Activated T-helper 1 cell treated with anti-CD3 and anti-CD28 coated beads, Interleukin-12 subunit alpha, Interleukin-12 subunit beta, Interleukin-2, Interleukin-4 antibody, amounts not matched to agents 30 ng/mL and 10 ng/mL and 1 ng/mL, durations not matched to agents 14 hours and 24 hours and 36 hours (primary cell): ENCODE results near the gene CARD9. TPM values are rescaled to one million over a fixed set of nuclear protein-coding genes. Genes with fewer than 3 reads are reported as not detected.

Experiments used
- DNase-seq: peaks from one replicate; pipeline ENCODE4 v3.0.0; 2021; ENCODE audit warnings: low spot score
- H3K27ac Mint-ChIP-seq: one replicate; pipeline ENCODE4 v1.8.0; 2021; ENCODE audit warnings: mild to moderate bottlenecking, mixed read lengths
- H3K27me3 Mint-ChIP-seq: one replicate; pipeline ENCODE4 v1.8.0; 2022; ENCODE audit warnings: mild to moderate bottlenecking, moderate library complexity, mixed read lengths; ENCODE audit not compliant: insufficient read depth
- H3K36me3 Mint-ChIP-seq: one replicate; pipeline ENCODE4 v1.8.0; 2021; ENCODE audit warnings: low read depth, mixed read lengths
- H3K4me1 Mint-ChIP-seq: one replicate; pipeline ENCODE4 v1.8.0; 2021; ENCODE audit warnings: low read depth, mixed read lengths
- H3K4me3 Mint-ChIP-seq: one replicate; pipeline ENCODE4 v1.8.0; 2021; ENCODE audit warnings: mild to moderate bottlenecking, moderate library complexity, mixed read lengths
- H3K9me3 Mint-ChIP-seq: one replicate; pipeline ENCODE4 v1.8.0; 2021; ENCODE audit warnings: mixed read lengths
- intact Hi-C: fragments of 100-400 bp; cut with micrococcal nuclease; formaldehyde crosslinking; loops from one replicate; pipeline ENCODE4 v1.15.1; 2024
- total RNA-seq: library from RNA; stranded (reverse); gene quantifications from 2 replicates; pipeline ENCODE4 v1.2.3, GENCODE V29; 2022

Gene CARD9, protein sequence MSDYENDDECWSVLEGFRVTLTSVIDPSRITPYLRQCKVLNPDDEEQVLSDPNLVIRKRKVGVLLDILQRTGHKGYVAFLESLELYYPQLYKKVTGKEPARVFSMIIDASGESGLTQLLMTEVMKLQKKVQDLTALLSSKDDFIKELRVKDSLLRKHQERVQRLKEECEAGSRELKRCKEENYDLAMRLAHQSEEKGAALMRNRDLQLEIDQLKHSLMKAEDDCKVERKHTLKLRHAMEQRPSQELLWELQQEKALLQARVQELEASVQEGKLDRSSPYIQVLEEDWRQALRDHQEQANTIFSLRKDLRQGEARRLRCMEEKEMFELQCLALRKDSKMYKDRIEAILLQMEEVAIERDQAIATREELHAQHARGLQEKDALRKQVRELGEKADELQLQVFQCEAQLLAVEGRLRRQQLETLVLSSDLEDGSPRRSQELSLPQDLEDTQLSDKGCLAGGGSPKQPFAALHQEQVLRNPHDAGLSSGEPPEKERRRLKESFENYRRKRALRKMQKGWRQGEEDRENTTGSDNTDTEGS
- total RNA-seq = 7.1 and 7.2 TPM in 2 replicates

DNA sequence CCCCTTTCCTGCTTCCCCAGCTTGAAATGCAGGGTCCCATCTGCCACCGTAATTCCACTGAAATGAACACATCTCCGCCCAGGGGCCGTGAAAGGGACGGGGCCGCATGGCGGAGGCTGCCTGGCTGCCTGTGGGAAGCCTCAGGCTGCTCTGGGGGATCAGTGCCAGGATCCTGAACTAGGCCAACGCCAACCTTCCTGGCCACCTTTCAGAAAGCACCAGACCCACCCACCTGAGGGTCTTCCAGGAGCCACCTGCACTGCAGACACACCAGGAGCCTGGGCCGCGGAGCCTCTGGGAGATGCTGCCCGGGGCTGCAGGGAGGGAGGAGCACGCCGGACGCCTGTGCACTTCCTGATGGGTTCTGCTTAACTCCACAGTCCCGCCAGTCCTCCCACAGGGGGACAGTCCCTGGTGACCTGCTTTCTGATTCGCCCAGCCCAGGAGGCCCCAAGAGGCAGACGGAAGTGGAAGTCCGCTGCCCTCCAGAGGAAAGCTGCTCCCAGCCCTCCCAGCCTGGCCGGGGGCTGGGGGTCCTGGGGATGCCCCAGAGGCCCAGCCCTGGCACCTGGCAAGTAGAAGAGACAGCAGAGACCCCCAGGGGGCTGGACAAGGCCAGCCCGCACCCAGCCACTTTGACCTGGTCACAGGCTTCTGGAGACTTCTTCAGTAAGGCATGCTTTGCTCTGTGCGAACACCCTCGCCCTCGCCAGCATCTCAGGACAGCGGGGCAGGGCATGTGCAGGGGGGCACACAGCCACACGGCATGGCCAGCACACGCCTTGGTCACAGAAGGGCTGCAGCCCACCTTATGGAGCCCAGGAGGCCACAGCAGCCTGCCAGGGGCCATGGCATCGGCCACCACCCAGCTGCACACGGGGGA, at the start of gene CARD9:
CARD9 (minus strand) TSS at position 370 of the 883 bp plus-strand sequence. CDS start 1,591 bp downstream, outside the sequence.
- Mint-ChIP-seq H3K4me1 (no peaks in the 10 kb centered on the region), H3K4me3 (peak within 1 kb of the TSS; percentile 57), H3K9me3 (no peaks in the 10 kb centered on the region), H3K27me3 (no peaks in the 10 kb centered on the region), H3K36me3 (peaks cover 1% of the 10 kb centered on the region), H3K27ac (no peak within 1 kb of the TSS)
- no peak for DNase-seq
- intact Hi-C loops = no loop called here

DNA sequence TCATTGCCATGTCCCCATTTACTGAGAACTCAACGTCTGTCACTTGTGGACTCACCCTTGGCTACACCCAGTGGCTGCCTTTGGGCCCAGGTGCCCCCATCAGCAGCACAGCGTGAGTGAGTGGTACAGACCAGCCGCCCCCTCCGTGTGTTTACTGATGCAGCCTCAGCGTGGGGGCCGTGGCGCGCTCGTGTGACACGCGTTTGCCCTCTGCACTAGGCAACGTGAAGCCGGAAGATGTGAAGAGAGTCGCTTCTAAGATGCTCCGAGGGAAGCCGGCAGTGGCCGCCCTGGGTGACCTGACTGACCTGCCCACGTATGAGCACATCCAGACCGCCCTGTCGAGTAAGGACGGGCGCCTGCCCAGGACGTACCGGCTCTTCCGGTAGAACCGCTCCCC, 49.4 kb upstream of the CARD9 start:
- peaks cover 23% of the 10 kb centered on the region for H3K36me3 Mint-ChIP-seq
- H3K4me1 Mint-ChIP-seq = no peaks in the 10 kb centered on the region
- no peak for DNase-seq
- no peaks in the 10 kb centered on the region for H3K27me3 Mint-ChIP-seq
- no peaks in the 10 kb centered on the region for H3K9me3 Mint-ChIP-seq
- no peak overlapping the region for H3K27ac Mint-ChIP-seq
- H3K4me3 Mint-ChIP-seq = no peak overlapping the region
- intact Hi-C loops = no loop called here

DNA sequence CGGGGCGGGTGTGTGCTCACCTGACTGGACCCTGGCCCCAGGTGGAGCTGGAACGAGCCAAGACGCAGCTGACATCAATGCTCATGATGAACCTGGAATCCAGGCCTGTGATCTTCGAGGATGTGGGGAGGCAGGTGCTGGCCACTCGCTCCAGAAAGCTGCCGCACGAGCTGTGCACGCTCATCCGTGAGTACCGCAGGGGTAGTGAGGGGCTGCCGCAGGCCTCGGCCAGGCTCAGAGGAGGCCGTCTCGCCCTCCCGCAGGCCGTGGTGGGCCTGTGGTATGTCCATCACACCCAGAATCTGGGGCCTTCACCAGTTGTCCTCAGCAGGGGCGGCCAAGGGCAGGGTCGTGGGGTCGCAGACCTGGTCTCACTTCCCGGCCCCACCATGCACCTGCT, 48.3 kb upstream of the CARD9 start:
- no peak for DNase-seq
- intact Hi-C loops = no loop called here
- H3K36me3 Mint-ChIP-seq = peaks cover 25% of the 10 kb centered on the region

DNA sequence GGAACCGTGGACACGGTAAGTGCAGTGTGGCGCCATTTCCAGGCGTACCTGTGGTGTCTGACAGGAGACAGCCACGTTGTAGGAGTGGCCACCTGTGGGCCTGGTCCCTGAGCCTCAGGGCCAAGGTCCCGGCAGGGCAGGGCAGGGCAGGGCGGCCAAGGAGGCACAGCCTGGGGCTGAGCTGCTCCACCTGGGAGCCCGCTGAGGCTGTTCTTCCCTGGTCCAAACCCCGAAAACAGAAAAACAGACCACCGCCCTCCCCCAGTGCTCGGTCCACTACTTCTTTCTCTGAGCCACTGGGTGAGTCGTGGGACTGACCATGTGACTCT, 45.6 kb upstream of the CARD9 start:
- peaks cover 32% of the 10 kb centered on the region for H3K36me3 Mint-ChIP-seq
- H3K27ac Mint-ChIP-seq = no peak overlapping the region
- H3K4me1 Mint-ChIP-seq = no peaks in the 10 kb centered on the region
- no peaks in the 10 kb centered on the region for H3K27me3 Mint-ChIP-seq
- intact Hi-C loops = no loop called here
- no peaks in the 10 kb centered on the region for H3K9me3 Mint-ChIP-seq
- no peak overlapping the region for H3K4me3 Mint-ChIP-seq
- no peak for DNase-seq

More for the DNA sequence above, 48.3 kb upstream of the CARD9 start:
- Mint-ChIP-seq H3K4me3 (no peak overlapping the region), H3K27me3 (no peaks in the 10 kb centered on the region), H3K9me3 (no peaks in the 10 kb centered on the region), H3K27ac (no peak overlapping the region), H3K4me1 (no peaks in the 10 kb centered on the region)

DNA sequence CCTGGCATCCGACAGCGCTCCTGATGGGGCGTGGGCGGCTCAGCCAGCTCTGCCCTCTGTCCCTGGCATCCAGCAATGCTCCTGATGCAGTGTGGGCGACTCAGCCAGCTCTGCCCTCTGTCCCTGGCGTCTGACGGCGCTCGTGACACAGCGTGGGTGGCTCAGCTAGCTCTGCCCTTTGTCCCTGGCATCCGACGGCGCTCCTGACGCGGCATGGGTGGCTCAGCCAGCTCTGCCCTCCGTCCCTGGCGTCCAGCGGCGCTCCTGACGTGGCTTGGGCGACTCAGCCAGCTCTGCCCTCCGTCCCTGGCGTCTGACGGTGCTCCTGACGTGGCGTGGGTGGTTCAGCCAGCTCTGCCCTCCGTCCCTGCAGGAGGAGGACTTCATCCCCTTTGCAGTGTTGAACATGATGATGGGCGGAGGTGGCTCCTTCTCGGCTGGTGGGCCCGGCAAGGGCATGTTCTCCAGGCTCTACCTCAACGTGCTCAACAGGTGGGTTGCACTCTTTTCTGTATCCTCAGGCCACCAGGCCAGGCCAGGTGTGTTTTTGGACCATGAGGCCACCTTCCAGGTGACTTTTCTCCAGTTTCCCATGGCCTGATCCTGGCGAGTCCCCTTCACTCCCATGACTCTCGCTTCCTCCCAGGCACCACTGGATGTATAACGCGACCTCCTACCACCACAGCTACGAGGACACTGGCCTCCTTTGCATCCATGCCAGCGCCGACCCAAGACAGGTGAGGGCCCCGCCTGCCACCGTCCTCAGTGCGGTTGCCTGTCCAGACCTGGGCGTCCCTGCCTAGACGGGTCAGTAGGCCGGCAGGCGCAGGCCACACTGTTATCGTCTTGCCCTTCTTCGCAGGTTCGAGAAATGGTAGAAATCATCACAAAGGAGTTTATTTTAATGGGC, 45.0 kb upstream of the CARD9 start:
- Mint-ChIP-seq H3K36me3 (peaks cover 39% of the 10 kb centered on the region), H3K4me3 (no peak overlapping the region), H3K27ac (no peak overlapping the region), H3K9me3 (no peaks in the 10 kb centered on the region), H3K4me1 (peaks cover 5% of the 10 kb centered on the region), H3K27me3 (no peaks in the 10 kb centered on the region)
- no peak for DNase-seq
- intact Hi-C loops = no loop called here

DNA sequence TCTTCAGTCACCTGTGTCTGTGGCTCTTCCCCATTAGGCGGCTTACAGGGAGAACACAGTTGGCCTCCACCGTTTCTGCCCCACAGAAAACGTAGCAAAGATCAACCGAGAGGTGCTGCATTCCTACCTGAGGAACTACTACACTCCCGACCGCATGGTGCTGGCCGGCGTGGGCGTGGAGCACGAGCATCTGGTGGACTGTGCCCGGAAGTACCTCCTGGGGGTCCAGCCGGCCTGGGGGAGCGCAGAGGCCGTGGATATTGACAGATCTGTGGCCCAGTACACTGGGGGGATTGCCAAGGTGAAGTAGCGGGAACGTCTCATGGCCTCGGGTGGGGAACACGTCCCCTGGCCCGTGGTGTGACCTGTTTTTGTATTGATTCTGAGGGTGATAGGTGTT, 43.4 kb upstream of the CARD9 start:
- H3K36me3 Mint-ChIP-seq = peaks cover 43% of the 10 kb centered on the region
- H3K9me3 Mint-ChIP-seq = no peaks in the 10 kb centered on the region
- intact Hi-C loops = no loop called here
- peaks cover 9% of the 10 kb centered on the region for H3K4me1 Mint-ChIP-seq
- no peak overlapping the region for H3K4me3 Mint-ChIP-seq
- H3K27ac Mint-ChIP-seq = no peak overlapping the region
- no peaks in the 10 kb centered on the region for H3K27me3 Mint-ChIP-seq
- no peak for DNase-seq

DNA sequence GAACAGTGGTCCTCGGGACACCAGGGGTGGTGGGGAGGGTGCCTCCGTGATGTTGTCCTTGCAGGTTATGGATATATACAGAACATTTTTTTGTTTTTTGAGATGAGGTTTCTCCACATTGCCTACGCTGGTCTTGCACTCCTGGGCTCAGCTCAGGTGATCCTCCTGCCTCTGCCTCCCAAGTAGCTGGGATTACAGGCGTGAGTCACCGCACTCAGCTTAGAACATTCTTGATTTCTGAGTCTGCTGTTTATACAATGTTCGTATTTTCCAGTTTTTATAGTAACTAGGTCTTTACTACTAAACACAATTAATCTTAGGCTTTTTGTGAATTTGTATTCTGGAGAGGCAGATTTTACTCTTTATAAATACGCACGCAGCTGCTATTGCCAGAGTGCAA, 43.0 kb upstream of the CARD9 start:
- no peak for DNase-seq
- H3K27ac Mint-ChIP-seq = no peak overlapping the region
- peaks cover 44% of the 10 kb centered on the region for H3K36me3 Mint-ChIP-seq
- no peak overlapping the region for H3K4me3 Mint-ChIP-seq
- no peaks in the 10 kb centered on the region for H3K27me3 Mint-ChIP-seq
- intact Hi-C loops = no loop called here
- H3K4me1 Mint-ChIP-seq = peaks cover 14% of the 10 kb centered on the region
- H3K9me3 Mint-ChIP-seq = no peaks in the 10 kb centered on the region

DNA sequence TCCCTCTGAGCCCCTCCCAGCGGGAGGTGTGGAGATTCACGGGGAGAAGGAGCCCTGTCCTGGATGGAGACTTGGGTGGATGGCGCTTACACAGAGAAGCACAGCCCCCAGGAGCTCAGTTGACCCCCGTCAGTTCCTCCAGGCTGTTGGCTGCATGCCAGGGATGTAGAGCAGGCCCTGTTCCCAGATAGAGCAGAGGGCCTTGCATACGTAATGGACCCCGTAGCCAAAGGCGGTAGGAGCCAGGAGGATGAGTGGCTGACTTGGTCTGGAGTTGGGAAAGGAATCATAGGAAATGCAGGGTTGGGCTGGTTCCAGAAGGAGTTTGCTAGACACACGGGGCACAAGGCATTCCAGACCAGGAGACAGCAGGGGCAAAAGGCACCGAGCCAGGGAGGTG, 39.5 kb upstream of the CARD9 start:
- Mint-ChIP-seq H3K36me3 (peaks cover 49% of the 10 kb centered on the region), H3K27ac (no peak overlapping the region), H3K4me1 (peaks cover 35% of the 10 kb centered on the region)

DNA sequence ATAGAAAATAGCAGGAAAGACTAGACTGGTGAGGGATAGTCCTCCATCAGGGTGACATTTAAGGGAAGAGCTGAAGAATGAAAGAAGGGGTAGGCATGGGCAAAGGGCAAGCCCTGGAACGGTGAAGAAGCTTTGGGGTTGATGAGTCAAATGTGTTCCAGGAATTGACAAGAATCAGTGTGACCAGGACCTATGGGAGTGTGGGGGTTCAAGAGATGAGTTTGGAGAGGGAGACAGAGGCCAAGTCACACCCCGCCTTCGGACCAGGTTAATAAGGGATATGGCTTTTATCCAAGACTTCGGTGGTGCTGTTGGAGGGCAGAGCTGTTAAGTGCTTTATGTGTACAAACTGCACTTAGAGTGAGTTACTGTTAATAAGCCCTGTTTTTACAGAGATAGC, 37.9 kb upstream of the CARD9 start:
- intact Hi-C loops = loop anchor here (2.0 kb wide), 1 partner anchor 71 kb away; the partner anchor contains the start of gene SEC16A

More for the DNA sequence above, 39.5 kb upstream of the CARD9 start:
- Mint-ChIP-seq H3K27me3 (peaks cover 3% of the 10 kb centered on the region), H3K9me3 (no peaks in the 10 kb centered on the region), H3K4me3 (no peak overlapping the region)
- intact Hi-C loops = no loop called here
- DNase-seq = no peak

DNA sequence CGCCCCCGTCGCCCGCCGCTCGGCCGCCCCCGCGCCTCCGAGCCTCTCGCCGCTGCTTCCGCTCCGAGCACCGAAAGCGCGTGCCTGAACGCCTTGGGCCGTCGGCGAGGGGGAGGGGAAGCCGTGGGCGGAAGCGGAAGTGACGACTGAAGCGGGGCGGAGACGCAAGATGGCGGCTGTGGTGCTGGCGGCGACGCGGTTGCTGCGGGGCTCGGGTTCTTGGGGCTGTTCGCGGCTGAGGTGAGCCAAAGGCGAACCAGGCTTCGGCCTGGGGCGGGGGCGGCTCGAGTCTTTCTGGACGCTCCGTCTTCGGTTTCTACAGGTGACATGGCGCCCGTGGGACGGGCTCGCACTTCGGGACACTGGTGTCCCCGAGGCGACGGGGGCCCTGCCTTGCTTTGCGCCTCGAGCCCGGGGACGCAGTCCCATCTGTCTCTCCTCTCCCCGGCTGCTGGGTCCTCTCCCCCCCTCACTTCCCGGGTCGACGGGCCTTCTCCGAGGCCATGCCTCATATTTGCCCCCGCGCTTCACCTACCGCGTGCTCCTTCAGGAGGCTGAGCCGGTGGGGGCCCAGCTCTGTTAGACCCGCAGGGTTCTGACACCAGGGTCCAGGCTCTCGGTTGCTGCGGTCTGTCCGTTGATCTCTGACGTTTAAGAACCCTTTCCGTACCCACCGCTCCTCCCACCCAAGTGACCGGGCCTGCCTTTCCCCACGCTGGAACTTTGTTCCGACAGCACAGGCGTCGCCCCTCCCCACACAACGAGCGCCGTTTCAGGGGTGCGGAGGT, 37.2 kb upstream of the CARD9 start, which contains the start of the genes ENTR1 and PMPCA:
ENTR1 (minus strand) TSS at position 115 of the 788 bp plus-strand sequence. CDS start 217 bp downstream, outside the sequence.
PMPCA (plus strand) TSS at position 159 of the 788 bp plus-strand sequence; CDS start at position 170, 11 bp downstream.
- Mint-ChIP-seq H3K9me3 (no peaks in the 10 kb centered on the region), H3K27me3 (peaks cover 3% of the 10 kb centered on the region), H3K27ac (peak within 1 kb of the TSS; percentile 94), H3K4me1 (peaks cover 35% of the 10 kb centered on the region), H3K36me3 (peaks cover 50% of the 10 kb centered on the region), H3K4me3 (peak within 1 kb of the TSS; percentile 97)
- intact Hi-C loops = loop anchor here (1.0 to 2.0 kb wide), 4 partner anchors 10 to 72 kb away; partner anchors contain the start of genes DNLZ, INPP5E, SEC16A and SNAPC4
- DNase-seq = peak; percentile 93

More for the DNA sequence above, 37.9 kb upstream of the CARD9 start:
- Mint-ChIP-seq H3K4me1 (peaks cover 35% of the 10 kb centered on the region), H3K4me3 (peak overlapping the region; percentile 97), H3K27me3 (peaks cover 3% of the 10 kb centered on the region), H3K27ac (peak overlapping the region; percentile 94), H3K36me3 (peaks cover 50% of the 10 kb centered on the region), H3K9me3 (no peaks in the 10 kb centered on the region)
- DNase-seq = no peak
